DOHH2 (cell line): ENCODE data around the gene CASP8AP2.
"Not testable (repeated sequence)": the region's sequence is repeated elsewhere in the genome, so short reads cannot be mapped to it uniquely, and the experiment has no call there.

Source experiments
- EZH2phosphoT487 ChIP-seq: fragments of 200-600 bp; sonication (generic); IDR thresholded peaks from 2 replicates; pipeline ENCODE4 v1.6.1; 2017; ENCODE audit warnings: borderline replicate concordance, mild to moderate bottlenecking, antibody characterized with exemption, low read length, moderate library complexity, mixed read lengths
- TF ChIP-seq, protein P1 (sequence below): fragments of 200-600 bp; sonication (generic); IDR thresholded peaks from one replicate; pipeline ENCODE4 v1.5.1; 2014; ENCODE audit warnings: antibody characterized with exemption, mild to moderate bottlenecking, low read depth, low read length; ENCODE audit not compliant: poor library complexity, severe bottlenecking

DNA sequence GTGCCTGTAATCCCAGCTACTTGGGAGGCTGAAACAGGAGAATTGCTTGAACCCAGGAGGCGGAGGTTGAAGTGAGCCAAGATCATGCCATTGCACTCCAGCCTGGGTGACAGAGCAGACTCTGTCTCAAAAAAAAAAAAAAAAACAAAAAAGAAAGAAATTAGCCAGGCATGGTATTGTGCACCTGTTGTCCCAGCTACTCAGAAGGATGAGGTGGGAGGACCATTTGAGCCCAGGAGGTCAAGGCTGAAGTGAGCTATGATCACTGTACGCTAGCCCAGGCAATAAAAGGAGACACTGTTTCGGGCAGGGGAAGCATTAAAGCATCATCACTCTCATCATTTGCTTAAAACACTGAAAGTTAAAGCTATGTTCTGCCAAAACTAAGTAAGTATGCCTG is 16.3 kb upstream of the CASP8AP2 start:
- TF ChIP-seq, protein P1, sequence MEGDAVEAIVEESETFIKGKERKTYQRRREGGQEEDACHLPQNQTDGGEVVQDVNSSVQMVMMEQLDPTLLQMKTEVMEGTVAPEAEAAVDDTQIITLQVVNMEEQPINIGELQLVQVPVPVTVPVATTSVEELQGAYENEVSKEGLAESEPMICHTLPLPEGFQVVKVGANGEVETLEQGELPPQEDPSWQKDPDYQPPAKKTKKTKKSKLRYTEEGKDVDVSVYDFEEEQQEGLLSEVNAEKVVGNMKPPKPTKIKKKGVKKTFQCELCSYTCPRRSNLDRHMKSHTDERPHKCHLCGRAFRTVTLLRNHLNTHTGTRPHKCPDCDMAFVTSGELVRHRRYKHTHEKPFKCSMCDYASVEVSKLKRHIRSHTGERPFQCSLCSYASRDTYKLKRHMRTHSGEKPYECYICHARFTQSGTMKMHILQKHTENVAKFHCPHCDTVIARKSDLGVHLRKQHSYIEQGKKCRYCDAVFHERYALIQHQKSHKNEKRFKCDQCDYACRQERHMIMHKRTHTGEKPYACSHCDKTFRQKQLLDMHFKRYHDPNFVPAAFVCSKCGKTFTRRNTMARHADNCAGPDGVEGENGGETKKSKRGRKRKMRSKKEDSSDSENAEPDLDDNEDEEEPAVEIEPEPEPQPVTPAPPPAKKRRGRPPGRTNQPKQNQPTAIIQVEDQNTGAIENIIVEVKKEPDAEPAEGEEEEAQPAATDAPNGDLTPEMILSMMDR, result not testable (repeated sequence)
- not testable (repeated sequence) for TF ChIP-seq EZH2phosphoT487
